Measurements from ENCODE around the gene ARSH.
"Not testable (repeated sequence)": the region's sequence is repeated elsewhere in the genome, so short reads cannot be mapped to it uniquely, and the experiment has no call there.

The ARSH gene

GRCh38 chrX:3026074-3026815 lies 19.9 kb downstream of the ARSH start:
- no peak for DNase-seq
- intact Hi-C loops (cut with DNase I): no loop called here

- no peak for DNase-seq
These were observed 22.8 kb downstream of the ARSH start for GRCh38 chrX:3029129-3029528.

GRCh38 chrX:3037218-3037617 lies 30.9 kb downstream of the ARSH start:
- DNase-seq: no peak
- intact Hi-C loops (cut with DNase I): no loop called here

More at GRCh38 chrX:3029129-3029528, 22.8 kb downstream of the ARSH start:
- intact Hi-C loops (cut with DNase I): no loop called here

GRCh38 chrX:3044196-3044595 lies 37.9 kb downstream of the ARSH start:
- intact Hi-C loops (cut with DNase I): no loop called here
- DNase-seq: no peak

- intact Hi-C loops (cut with DNase I): no loop called here
- DNase-seq: no peak
These were observed 38.3 kb downstream of the ARSH start for GRCh38 chrX:3044671-3045070.

GRCh38 chrX:3046253-3047240 lies 40.2 kb downstream of the ARSH start:
- intact Hi-C loops (cut with DNase I): no loop called here
- no peak for DNase-seq

- DNase-seq; intact Hi-C loops (cut with DNase I): not testable (repeated sequence)
These were observed 44.3 kb downstream of the ARSH start for GRCh38 chrX:3050523-3051175.

GRCh38 chrX:3052860-3053259 lies 46.5 kb downstream of the ARSH start:
- peak in 18 of 42 donors; percentile 1 to 52 (median 20) for DNase-seq
- intact Hi-C loops (cut with DNase I): no loop called here

- DNase-seq: peak in 10 of 42 donors; percentile 1 to 42 (median 12)
- intact Hi-C loops (cut with DNase I): no loop called here
These were observed 60.2 kb downstream of the ARSH start for GRCh38 chrX:3066555-3066954.

- intact Hi-C loops (cut with DNase I): no loop called here
These were observed 69.6 kb downstream of the ARSH start for GRCh38 chrX:3075959-3076358.

GRCh38 chrX:3076416-3076991 lies 70.2 kb downstream of the ARSH start:
- intact Hi-C loops (cut with DNase I): no loop called here
- DNase-seq: no peak

More at GRCh38 chrX:3075959-3076358, 69.6 kb downstream of the ARSH start:
- DNase-seq: no peak

Measured in head of caudate nucleus (tissue), 42 donors.